NCI-H187 treated with DMSO at 0.1 percent for 48 hours (cell line): ENCODE results near the gene CNTNAP4.

ENCODE experiments used
- DNase-seq: peaks from one replicate; lab custom pipeline; 2025; lab: John Stamatoyannopoulos, UW

Gene CNTNAP4

GRCh38 chr16:76309639-76310335, 32.6 kb downstream of the CNTNAP4 start:
- DNase-seq: no peak

GRCh38 chr16:76311260-76311659, 34.1 kb downstream of the CNTNAP4 start:
- no peak for DNase-seq

GRCh38 chr16:76318565-76318964, 41.4 kb downstream of the CNTNAP4 start:
- DNase-seq: no peak

- no peak for DNase-seq
These were observed 51.9 kb downstream of the CNTNAP4 start for GRCh38 chr16:76329106-76329505.

- DNase-seq: no peak
These were observed 58.2 kb downstream of the CNTNAP4 start for GRCh38 chr16:76335180-76335974.

- DNase-seq: no peak
These were observed 58.9 kb downstream of the CNTNAP4 start for GRCh38 chr16:76336112-76336511.

GRCh38 chr16:76338472-76338871, 61.3 kb downstream of the CNTNAP4 start:
- no peak for DNase-seq

- DNase-seq: no peak
These were observed 66.6 kb downstream of the CNTNAP4 start for GRCh38 chr16:76343769-76344168.

GRCh38 chr16:76345163-76345661, 68.0 kb downstream of the CNTNAP4 start:
- no peak for DNase-seq

- no peak for DNase-seq
These were observed 69.0 kb downstream of the CNTNAP4 start for GRCh38 chr16:76346210-76346609.

- DNase-seq: no peak
These were observed 74.2 kb downstream of the CNTNAP4 start for GRCh38 chr16:76351441-76351840.

GRCh38 chr16:76360404-76360803, 83.2 kb downstream of the CNTNAP4 start:
- no peak for DNase-seq

- DNase-seq: no peak
These were observed 93.1 kb downstream of the CNTNAP4 start for GRCh38 chr16:76370344-76370743.

GRCh38 chr16:76371441-76371840, 94.2 kb downstream of the CNTNAP4 start:
- DNase-seq: no peak

GRCh38 chr16:76373998-76374397, 96.8 kb downstream of the CNTNAP4 start:
- DNase-seq: no peak

- no peak for DNase-seq
These were observed 99.8 kb downstream of the CNTNAP4 start for GRCh38 chr16:76376988-76377387.

GRCh38 chr16:76378020-76378419, 100.8 kb downstream of the CNTNAP4 start:
- no peak for DNase-seq

GRCh38 chr16:76381096-76381495, 103.9 kb downstream of the CNTNAP4 start:
- no peak for DNase-seq

GRCh38 chr16:76385601-76386230, 108.5 kb downstream of the CNTNAP4 start:
- no peak for DNase-seq

GRCh38 chr16:76386784-76387183, 109.6 kb downstream of the CNTNAP4 start:
- DNase-seq: no peak

- DNase-seq: no peak
These were observed 110.8 kb downstream of the CNTNAP4 start for GRCh38 chr16:76387994-76388393.

- DNase-seq: no peak
These were observed 111.9 kb downstream of the CNTNAP4 start for GRCh38 chr16:76389126-76389525.

- DNase-seq: no peak
These were observed 113.3 kb downstream of the CNTNAP4 start for GRCh38 chr16:76390476-76390875.
